ENCODE data around the gene SLC7A4.
A peak's percentile ranks its signal among the peaks of the same experiment; 100 is the strongest.

SLC7A4 gene

DNA sequence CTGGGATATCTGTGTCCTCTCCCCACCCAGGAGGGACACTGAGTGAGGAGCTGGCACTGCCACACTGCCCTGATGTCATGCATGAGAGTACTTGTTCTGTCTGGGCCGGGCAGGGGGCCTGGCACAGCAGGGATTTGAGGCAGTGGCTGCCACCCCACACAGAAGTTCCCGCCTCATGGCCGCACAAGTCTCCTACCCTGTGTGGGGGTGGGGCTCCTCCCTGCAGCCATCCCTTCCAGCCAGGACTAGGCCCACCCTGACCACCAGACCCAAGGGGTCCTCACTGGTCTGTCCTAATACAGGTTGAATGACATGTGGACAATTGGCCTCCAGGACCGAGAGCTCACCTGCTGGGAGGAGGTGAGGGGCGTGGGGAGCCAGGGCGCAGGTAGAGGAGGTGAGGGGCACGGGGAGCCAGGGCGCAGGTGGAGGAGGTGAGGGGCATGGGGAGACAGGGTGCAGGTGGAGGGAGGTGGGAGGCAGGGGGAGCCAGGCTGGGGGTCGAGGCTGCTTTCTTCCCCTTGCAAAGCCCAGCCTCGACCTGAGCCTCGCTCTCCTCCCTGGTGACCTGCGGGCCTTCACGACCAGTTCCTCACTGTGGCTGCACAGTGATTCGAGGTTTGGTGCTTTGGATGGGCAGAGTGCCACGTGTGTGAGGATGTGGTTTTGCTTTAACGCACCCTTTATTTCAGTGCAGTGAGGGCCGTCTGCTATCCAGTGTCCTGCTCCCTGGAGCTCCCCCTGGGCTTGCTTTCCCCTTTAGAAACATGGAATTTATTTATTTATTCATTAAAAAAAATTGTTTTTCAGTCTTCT is 42.8 kb downstream of the SLC7A4 start:
- no peak for DNase-seq (ENCODE audit: low read depth, low spot score)

GRCh38 chr22:20988573-20989322 is 43.6 kb downstream of the SLC7A4 start:
- DNase-seq (ENCODE audit: low read depth, low spot score) = no peak

DNA sequence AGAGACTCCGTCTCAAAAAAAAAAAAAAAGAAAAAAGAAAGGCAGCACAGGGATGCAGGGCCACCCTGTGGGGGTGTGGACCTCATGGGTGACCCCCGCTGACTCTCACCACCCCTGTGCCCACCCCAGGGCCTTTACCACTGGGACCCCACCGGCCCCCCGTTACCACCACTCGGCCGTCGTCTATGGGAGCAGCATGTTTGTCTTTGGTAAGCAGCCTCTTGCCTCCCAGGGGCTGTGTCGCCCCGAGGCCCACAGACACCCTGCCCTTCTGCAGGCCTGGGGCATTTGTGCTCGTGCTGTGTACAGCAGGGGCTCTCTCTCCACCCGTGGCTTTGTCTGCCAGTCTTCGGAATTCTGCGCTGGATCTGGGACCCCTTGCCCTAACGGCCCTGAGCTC is 45.0 kb downstream of the SLC7A4 start:
- DNase-seq (ENCODE audit: low read depth, low spot score) = no peak

- no peak for DNase-seq (ENCODE audit: low read depth, low spot score)
These were observed 46.0 kb downstream of the SLC7A4 start for GRCh38 chr22:20986365-20986764.

DNA sequence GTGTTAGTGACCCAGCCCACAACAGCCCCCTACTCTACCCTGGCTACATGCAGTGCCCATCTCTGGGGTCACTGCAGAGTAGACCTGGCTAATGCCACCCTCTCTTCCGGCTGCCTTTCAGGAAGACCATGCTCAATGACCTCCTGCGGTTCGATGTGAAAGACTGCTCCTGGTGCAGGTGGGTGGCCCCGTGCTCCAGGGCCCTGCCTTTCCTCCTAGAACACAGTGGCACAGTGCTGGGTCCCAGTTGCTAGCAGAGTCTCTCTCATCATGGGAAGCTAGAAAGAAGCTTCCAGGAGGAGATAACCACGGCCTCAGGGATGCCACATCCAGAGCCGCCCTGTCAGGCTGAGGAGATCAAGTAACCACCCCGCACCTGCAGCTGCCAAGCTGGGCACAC is 46.6 kb downstream of the SLC7A4 start:
- no peak for DNase-seq (ENCODE audit: low read depth, low spot score)

DNA sequence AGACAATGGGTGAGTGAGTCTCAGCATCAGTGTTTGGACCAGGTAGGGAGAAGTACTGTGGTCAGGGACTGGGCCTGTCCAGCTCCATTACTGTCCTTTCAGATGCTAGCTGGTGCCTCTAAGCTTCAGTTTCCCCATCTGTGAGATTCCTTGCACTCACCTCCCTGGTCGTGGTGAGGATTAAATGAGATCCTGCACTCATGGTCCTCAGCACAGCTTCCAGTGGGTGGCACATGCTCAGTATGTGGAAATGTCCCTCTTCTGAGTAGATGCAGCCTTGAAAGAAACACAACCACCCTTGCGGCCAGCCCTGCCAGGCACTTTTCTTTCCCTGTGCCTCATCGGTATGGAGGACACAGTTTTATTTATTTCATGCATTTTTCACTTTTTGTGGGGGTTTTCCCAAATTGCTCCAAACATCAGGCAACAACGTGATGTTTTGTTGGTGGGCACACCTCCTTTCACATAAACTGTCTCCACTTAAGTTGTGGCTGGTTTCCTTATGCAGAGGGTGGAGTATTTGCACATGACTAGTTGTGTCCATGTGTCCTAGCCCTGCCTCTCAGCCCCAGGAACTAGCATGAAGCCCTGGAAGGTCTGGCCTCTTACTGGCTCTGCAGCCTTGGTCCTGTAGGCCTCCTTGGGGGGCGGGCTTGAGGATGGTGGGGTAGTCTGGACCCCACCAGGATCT is 49.1 kb downstream of the SLC7A4 start:
- DNase-seq (ENCODE audit: low read depth, low spot score) = no peak

DNA sequence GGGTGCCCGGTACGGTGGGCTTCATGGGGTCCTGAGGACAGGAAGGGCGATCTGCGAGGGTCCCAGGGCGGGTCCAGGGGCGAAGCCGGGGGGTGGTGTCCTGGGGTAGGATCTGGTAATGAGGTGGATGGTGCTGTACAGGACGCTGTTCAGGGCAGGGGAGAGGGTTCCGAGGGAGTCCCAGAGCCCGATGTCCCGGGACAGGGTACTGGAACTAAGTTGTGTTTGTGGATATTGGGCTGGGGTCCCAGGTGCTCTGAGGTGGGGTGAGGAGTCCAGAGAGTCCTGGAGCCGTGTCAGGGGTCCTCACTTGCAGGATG is 49.8 kb downstream of the SLC7A4 start:
- DNase-seq (ENCODE audit: low read depth, low spot score) = no peak

GRCh38 chr22:20981787-20982562 is 50.4 kb downstream of the SLC7A4 start, which contains the start of gene LZTR1:
LZTR1 (plus strand) TSS chr22:20982297; CDS start chr22:20982372, 75 bp downstream.
- DNase-seq (ENCODE audit: low read depth, low spot score) = peak; percentile 58

- DNase-seq (ENCODE audit: low read depth, low spot score) = no peak
These were observed 51.2 kb downstream of the SLC7A4 start for GRCh38 chr22:20980938-20981722.

- no peak for DNase-seq (ENCODE audit: low read depth, low spot score)
These were observed 51.8 kb downstream of the SLC7A4 start for GRCh38 chr22:20980523-20980922.

DNA sequence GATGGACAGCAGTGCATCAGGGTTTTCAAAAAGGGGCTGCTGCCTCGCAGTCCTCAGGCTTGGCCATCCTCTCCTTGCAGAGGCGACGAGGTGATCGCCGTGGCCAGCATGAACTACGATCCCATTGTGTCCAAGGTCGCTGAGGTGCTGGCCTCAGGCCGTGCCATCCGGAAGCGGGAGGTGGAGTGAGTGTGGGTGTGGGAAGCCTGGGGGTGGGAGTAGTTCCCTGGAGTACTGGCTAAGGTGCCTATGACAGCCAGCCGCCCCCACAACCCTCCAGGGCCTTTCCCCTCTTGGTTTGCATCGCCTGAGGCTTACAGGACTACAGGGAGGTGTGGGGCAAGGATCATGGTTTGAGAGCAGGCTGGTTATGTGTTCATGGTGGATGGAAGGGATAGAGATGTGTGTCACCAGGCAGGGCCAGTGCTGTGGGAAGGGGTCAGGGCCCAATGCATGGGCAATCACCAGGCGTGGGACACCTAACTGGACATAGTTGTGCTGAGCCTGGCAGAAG is 52.4 kb downstream of the SLC7A4 start:
- no peak for DNase-seq (ENCODE audit: low read depth, low spot score)

DNA sequence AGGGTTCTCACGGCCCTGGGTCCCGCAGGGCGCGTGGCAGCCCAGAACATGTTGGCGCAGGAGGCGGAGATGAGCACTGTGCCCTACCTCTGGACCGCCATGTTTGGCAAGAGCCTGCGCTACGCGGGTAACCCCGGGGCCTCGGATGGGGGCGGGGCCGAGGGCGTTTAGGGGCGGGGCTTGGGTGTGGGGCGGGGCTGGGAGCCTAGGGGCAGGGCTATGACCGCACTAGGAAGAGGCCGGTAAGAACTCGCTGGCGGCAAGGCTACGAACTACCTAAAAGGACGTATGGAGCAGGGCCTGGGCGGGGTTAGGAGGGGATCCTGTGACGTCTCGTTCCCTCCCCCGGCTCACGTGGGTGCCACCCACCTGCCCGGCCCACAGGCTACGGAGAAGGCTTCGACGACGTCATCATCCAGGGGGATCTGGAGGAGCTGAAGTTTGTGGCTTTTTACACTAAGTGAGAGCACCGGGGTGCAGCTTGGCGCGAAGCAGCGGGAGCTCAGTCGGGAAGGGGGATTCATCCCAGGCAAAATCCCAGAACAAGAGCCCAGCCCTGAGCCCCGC is 53.0 kb downstream of the SLC7A4 start:
- no peak for DNase-seq (ENCODE audit: low read depth, low spot score)
